ENCODE data around the gene SIRT2.
"Not testable (repeated sequence)": the region's sequence is repeated elsewhere in the genome, so short reads cannot be mapped to it uniquely, and the experiment has no call there.

Gene SIRT2

DNA sequence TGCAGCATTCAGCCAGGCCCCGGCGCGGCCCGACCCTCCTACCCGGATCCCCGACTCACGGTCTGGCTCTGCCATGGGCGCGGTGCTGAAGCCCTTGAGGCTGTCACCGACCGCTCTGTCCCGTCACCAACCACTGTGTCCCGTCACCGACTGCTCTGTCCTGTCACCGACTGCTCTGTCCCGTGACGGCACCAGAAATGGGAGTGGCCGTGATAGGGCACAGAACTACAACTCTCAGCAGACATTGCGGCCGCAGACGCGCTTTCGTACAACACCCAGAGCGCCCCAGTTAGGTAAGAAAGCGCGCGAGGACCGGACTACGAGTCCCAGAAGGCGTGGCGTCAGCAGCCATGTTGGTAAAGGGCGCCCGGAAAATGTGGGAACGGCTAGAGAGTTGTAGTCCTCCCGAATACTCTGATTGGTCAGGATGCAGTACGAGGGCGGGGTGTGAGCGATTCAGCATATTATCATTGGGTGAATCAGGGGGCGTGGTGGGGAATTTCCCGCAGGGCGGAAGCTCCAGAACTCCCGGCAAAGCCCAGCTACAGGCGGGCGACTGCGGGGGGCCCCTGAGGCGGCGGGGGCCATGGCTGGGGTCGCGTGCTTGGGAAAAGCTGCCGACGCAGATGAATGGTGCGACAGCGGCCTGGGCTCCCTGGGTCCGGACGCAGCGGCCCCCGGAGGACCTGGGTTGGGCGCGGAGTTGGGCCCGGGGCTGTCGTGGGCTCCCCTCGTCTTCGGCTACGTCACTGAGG is at the start of gene SIRT2, which contains the start of gene NFKBIB:
TSS of gene SIRT2 (minus strand) at position 172 of the 755 bp plus-strand sequence. CDS start at position 75, 97 bp downstream.
TSS of gene NFKBIB (plus strand) at position 523 of the 755 bp plus-strand sequence. CDS start at position 587, 64 bp downstream.
- peak; percentile 99 to 100 for DNase-seq

DNA sequence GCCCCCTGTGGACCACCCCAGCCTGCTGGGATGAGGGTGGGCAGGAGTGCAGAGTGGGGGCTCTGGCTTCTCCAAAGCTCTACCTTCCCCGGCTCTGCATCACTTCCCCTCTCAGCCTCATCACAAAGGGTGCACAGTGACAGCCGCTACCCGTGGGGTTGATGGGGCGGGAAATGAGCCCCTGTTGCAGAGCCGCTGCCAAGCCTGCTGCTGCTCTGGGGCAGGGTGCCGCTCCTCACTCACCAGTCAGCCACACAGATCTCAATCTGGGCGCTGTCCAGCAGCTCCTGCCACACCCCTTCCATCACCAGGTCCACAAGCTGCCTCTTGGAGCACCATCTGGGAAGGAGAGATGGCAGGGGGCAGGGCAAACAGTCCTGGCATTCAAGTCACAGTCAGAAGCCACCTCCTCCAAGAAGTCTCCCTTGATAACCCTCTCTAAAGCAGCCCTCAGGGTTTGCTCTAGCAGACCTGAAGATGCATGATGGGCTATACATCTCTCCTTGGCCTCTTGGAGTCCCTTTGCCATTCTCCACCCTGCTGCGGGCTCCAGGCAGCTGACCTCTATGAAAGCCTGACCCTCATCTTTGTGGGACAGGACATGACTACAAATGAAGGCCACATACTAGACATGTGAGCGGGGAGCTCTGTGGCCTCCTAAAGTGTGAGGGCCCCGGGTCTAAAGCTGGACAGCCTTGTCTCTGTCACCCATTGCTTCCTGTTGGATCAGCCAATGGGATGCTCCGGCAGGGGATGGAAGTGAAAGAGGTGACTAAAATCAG is 47.0 kb upstream of the SIRT2 start:
- peak in 1 of 2 experiments; percentile 33 for DNase-seq

DNA sequence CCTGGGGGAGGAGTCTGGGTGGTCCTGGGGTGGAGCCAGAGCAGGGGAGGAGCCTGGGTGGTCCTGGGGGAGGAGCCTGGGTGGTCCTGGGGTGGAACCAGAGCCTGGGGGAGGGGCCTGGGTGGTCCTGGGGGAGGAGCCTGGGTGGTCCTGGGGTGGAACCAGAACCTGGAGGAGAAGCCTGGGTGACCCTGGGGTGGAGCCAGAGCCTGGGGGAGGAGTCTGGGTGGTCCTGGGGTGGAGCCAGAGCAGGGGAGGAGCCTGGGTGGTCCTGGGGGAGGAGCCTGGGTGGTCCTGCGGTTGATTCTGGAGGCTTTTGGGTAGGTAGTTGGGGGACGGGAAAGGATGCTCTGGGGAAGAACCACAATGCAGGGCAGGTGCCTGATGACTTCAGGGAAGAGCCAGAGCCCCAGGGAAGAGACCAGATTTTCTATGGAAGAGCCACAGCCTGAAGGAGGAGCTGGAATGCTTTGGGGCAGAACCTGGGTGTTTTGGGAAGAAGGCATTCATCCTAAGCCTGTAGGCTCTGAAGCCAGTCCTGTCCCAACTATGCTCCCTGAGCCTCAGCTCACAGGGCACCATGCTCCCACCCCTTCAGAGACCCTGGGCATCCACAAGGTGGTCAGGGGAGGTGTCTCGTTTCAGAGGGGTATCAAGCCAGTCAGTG is 46.3 kb upstream of the SIRT2 start:
- no peak for DNase-seq

DNA sequence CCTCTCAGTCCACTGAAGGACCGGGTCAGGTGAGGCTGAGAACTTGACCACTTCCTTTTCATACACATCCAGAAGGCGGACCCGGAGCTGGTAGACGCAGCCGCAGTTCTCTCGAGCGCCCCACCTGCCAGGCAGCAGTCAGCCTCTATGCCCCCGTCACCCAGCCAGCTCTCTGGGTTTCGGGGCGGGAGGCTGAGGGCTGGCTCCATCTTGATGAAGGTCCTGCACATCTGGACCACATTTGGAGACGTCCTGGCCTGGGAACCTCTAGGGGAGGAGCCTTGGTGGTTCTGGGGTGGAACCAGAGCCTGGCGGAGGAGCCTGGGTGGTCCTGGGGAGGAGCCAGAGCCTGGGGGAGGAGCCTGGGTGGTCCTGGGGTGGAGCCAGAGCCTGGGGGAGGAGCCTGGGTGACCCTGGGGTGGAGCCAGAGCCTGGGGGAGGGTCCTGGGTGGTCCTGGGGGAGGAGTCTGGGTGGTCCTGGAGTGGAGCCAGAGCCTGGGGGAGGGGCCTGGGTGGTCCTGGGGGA is 45.6 kb upstream of the SIRT2 start:
- no peak for DNase-seq

DNA sequence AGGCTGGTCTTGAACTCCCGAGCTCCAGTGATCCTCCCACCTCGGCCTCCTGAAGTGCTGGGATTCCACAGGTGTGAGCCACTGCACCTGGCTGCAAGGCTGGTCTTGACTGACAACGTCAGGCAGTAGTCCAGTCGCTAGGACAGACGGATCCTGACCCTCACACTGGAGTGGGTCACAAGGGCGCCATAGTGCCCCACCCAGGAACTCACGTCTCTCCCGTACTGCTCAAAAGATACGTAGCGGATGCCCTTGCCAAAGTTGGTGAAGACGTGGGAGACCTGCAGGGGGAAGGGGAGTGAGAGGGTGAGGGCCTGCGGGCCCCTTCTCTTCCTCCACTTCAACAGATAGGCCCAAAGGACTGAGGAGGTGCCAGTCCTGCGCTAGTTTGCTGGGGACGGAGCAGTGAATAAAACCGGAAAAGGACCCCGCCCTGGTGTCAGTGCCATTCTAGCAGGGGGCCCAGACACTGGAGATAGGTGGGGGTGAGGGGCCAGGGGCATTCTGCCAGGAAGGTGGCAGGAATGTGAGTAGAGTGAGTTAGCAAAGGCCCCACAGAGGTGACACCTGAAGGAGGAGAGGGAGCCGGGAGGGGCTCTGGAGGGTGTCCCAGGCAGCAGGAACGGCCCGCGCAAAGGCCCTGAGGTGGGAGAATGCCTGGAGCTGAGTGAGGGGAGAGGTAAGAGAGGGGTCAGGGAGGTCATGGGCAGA is 43.2 kb upstream of the SIRT2 start:
- DNase-seq: no peak

DNA sequence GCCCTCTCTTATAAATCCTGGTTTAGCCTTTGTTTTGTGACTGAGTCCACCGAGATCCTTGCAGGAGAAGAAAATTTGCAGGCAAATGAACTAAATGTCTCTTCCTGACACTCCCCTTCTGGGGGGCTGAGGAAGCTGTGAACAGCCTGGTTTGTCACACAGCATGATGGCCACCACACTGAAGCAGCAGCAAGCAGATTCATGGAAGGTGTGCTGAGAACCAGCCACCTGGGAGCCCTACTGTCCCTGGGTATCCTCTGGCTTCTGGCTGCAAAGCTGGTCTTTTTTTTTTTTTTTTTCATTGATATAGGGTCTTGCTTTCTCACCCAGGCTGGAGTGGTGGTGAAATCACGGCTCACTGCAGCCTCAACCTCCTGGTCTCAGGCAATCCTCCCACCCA is 42.6 kb upstream of the SIRT2 start:
- DNase-seq: no peak

DNA sequence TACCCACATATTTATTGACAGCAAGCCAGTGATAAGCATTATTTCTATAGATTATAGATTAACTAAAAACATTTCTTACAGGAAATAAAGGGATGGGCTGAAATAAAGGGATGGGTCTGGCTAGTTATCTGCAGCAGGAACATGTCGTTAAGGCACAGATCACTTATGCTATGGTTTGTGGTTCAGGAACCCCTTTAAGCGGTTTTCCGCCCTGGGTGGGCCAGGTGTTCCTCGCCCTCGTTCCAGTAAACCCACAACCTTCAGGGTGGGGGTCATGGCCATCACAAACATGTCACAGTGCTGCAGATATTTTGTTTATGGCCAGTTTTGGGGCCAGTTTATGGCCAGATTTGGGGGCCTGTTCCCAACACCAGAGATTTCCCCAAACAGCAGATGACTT is 42.0 kb upstream of the SIRT2 start:
- DNase-seq: not testable (repeated sequence)

DNA sequence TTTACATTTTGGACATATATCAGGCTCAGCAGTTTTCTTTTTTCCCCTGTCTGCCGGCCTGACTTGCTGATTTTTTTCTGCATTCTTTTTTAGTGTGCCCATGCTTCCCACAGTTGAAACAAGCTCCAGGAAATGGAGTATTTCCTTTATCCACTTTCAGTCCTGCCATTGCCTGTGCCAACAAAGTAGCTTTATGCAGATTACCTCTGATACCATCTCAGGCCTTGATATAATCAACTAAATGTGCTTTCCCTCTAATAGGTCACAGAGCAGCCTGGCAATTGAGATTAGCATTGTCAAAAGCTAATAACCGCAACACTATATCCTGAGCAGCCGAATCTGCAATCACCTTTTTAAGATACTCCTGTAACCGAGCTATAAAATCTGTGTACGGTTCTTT is 40.5 kb upstream of the SIRT2 start:
- DNase-seq: no peak

DNA sequence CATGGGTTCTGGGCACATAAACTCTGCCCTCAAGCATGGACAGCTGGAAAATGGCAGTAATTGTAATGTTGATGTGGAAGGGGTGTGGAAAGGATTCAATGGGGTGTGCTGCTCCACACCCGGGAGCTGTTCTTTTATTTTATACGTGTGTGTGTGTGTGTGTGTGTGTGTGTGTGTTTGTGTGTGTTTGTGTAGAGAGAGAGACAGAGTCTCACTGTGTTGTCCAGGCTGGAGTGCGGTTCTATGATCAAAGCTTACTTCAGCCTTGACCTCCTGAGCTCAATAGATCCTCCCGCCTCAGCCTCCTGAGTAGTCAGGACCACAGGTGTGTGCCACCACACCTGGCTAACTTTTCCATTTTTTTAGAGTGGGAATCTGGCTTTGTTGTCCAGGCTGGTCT is 34.1 kb upstream of the SIRT2 start:
- DNase-seq: no peak

DNA sequence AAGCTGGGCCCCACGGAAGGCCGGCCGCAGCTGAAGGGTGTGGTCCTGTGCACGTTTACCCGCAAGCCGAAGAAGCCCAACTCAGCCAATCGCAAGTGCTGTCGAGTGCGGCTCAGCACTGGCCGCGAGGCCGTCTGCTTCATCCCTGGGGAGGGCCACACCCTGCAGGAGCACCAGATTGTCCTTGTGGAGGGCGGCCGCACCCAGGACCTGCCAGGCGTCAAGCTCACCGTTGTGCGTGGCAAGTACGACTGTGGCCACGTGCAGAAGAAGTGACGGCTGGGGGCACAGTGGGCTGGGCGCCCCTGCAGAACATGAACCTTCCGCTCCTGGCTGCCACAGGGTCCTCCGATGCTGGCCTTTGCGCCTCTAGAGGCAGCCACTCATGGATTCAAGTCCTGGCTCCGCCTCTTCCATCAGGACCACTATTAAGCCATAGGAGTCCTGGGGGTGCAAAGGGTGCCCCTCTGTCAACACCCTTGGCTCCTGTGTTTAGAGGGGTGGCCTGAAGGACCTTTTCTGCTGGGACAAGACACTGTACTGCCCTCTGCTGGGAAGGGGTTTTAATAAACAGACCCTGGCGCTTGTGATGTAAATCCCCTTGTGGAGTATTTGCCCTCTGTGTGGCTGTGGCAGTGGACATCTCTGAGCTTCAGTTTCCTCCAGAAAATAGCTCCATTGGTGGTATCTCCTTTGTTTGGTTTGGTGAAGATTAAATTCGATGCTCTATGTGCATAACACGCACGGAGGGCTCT is 33.2 kb upstream of the SIRT2 start:
- peak; percentile 10 to 61 for DNase-seq

DNA sequence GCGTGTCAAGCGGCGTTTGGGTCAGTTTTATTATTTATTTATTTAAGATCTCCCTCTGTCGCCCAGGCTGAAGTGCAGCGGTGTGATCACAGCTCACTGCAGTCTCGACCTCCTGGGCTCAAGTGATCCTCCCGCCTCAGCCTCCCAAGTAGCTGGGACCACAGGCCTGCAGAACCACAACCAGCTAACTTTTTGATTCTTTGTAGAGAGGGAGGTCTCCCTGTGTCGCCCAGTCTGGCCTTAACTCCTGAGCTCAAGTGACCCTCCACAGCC is 32.0 kb upstream of the SIRT2 start:
- no peak for DNase-seq

DNA sequence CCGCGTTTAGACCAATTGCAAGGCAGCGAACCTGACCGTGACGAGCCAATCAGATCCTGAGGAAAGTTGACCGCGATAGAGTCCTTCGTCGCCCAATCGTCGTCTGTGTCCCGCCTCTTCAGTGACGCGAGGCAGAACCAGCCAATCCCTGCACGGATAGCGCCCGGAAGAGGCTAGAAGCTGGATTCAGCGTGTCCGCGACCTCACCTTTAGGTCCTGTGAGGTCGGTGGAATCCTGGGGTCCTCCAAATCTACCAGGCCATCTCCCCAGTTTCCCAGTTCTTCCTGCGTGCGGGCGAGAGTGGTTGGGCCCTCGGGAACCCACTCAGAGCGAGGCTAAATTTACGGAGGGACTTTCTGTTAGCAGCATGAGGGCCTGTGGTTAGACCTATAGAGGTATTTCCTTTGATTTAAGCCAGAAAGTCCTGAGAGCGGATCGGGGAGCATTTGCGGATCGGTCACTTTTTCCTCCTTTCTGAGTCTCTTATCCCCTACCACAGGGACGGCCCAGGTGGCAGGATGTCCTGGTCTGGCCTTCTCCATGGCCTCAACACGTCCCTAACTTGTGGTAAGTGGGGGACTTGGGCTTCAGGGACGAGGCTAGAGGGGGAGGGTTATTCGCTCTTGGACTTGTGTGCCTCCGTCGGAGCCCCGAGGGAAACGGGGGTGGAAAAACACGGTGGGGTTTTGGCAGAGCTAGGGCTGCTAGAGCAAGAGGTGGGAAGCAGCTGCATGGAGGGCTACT is 31.5 kb upstream of the SIRT2 start, which contains the start of gene MRPS12:
TSS of gene MRPS12 (plus strand) at position 169 of the 745 bp plus-strand sequence. CDS start at position 520, 351 bp downstream.
- DNase-seq: peak; percentile 99 to 100

DNA sequence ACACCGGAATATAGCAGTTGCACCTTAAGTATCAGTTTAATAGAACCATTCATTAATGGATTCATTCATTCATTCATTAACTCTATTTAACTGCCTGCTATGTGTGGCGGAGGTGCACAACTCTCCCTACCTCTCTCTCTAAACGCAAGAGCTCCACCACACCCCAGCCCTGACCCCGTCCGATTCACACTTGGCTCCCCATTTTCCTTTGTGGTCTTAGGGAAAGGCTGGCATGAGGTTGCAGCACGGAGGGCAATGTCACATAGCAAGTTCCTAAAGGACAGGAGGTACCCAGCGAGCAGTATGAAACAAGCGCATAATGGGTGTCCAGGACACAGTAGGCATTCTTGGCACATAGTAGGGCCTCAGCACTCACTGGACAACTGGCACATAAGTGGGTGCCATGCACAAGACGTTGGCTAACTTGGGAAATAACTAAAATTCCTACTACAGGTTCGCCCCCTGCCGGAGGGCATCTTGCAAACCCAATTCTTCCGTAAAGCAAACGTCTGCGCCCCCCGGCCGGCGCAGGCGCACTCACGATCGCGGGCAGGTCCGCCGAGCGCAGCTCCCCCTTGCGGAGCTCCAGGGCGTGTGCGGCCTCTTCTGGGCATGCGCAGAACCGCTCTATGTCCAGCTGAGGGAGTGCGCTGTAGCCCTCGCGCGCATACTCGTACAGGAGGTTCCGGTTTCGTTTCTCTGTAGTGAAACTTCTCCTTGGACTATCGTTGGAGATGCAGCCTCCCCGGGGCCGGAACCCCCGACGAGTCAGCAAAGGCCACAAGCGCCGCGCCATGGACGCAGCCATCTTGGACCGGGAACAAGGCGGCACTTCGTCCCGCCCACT is 30.7 kb upstream of the SIRT2 start, which contains the start of gene SARS2:
TSS of gene SARS2 (minus strand) at position 835 of the 847 bp plus-strand sequence. CDS start at position 808, 27 bp downstream.
- DNase-seq: peak; percentile 95 to 98

DNA sequence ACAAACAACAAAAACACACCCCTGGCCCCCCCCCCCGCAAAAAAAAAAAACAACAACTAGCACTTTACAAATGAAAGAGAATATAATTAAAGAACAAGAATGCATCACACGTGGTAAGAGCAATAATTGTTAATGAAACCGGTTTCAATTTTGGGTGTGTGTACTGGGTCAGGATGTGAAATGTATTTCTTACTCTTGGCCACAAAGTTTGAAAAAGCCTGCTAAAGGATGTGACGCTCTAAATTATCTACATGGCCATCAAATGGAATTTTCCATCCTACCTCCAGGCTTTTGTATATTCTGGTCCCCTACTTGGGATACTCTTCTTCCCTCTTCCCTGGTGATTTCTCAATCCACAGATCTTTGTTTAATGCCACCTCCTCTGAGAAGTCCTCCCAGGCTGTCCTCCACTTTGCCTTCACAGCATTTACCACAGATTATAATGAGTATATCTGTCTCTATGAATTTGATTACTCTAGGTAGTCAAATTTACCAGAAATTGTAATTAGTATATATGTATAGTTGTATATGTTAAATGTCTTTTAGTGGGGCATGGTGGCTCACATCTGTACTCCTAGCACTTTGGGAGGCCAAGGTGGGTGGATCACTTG is 29.1 kb upstream of the SIRT2 start:
- DNase-seq: no peak

DNA sequence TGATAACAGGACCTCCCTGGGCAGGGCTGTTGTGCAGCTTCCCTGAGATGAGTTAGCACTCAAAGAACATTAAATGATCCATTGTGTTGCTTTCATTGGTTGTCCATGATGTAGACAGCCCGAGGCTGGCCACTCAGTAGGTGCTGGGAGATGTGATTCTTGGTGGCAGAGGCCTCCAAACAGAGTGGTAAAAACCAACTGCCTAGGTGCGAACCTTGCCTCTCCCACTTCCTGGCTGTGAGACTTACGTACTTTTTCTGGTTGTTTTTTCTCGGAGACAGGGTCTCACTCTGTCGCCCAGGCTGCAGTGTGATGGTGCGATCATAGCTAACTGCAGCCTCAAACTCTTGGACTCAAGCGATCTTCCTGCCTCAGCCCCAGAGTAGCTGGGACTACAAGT is 25.0 kb upstream of the SIRT2 start:
- DNase-seq: no peak

DNA sequence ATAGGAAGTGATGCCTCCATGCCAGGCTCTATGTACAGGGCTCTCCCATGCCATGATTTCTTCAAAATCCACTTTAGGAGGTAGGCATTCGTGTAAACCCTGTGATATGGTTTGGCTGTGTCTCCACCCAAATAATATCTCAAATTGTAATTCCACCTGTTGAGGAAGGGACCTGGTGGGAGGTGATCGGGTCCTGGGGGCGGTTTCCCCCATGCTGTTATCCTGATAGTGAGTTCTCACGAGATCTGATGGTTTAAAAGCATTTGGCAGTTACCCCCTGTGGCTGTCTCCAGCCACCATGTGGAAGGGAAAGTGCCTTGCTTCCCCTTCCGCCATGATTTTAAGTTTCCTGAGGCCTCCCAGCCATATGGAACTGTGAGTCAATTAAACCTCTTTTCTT is 23.1 kb upstream of the SIRT2 start:
- DNase-seq: no peak

DNA sequence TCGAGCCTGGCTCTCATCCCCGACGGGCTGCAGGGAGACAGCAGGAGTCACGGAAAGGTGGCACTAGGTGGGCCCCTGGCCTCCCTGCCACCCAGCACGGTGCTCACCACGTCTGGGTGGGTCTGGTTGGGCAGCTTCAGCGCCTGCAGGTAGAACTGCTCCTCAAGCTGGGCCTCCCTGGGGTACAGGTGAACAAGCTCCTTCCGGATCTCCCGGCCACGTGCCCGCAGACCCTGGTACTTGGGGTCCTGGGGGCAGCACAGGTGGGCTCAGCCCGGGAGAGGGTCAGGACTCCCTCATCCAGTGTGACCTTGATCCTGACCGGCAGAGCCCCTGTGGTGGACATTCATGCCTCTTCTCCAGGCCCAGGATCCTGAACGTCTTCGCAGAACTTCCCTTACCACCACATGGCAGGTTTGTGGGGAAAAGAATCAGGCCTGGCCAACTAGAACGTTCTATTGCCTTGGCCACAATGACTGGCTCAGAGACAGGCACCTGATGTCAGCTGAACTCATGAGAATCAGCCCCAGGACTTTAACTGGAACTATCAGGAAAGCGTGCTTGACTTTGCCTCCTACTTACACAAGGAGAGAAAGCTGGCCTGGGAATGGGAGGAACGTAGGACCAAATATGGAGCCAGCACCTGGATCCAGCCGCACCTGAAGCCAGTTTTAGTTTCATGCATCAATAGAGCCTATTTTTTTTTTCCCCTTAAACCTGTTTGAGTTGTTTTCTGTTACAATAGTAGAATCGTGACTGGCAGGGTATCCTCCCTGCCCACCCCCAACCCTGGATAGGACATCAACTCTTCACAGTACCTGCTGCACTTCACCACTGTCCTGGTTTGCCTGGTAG is 22.2 kb upstream of the SIRT2 start:
- no peak for DNase-seq

DNA sequence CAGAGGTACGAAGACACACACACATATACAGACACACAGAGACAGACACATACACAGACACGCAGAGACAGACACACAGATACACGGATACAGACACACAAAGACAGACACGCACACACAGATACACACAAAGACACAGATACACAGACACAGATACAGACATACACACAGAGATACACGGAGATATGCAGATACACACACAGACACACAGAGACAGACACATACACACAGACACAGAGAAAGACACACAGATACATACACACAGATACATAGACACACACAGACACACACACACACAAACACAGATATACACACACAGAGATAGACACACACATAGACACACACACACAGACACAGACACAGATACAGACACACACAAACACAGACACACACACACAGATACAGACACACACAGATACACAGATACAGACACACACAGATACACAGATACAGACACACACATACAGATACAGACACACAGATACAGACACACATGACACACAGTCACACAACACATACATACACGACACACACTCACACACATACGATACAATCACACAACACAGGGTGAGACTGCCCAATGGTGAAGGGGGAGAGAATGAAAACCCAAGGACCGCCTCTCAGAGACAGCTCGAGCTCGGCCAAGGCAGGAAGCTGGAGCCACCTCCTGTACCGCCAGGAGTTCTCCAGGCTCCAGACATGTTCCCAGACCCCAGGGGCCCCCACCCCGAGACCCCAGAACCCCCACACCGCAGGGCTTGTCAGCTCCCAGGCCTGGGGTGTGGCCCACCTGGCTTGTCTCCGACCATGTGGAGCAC is 21.4 kb upstream of the SIRT2 start:
- DNase-seq: no peak

Measured in NCI-H446 (cell line).